H1 (cell line): ENCODE data around the gene SMIM5. TPM values are rescaled to one million over a fixed set of nuclear protein-coding genes. Genes with fewer than 3 reads are reported as not detected.

ENCODE experiments used
- CTCF ChIA-PET: fragments of 300-600 bp; sonication (Branson Sonifier 250); formaldehyde crosslinking; loops from one replicate; lab custom pipeline; 2021; ENCODE audit not compliant: partially characterized antibody; lab: Charles Lee
- POLR2A ChIA-PET: fragments of 300-600 bp; sonication (Branson Sonifier 250); formaldehyde crosslinking; loops from one replicate; lab custom pipeline; 2021; ENCODE audit warnings: inconsistent platforms; ENCODE audit not compliant: partially characterized antibody; lab: Charles Lee
- DNase-seq, 2 experiments: peaks; one replicate each; pipeline versions ENCODE4 v3.0.0 to v3.0.0-alpha.2; 2010 to 2022; ENCODE audit warnings: low spot score in 2 of 2, low read depth in 1 of 2, mixed read lengths in 1 of 2
- FAIRE-seq: peaks from 2 replicates; lab custom pipeline; 2011; peaks lifted over from hg19 to GRCh38; lab: Jason Lieb, UNC
- H2AFZ ChIP-seq: 2 replicates; pipeline ENCODE4 v1.8.1; 2012; ENCODE audit warnings: low read length, inconsistent platforms
- H2AK5ac ChIP-seq: 2 replicates; pipeline ENCODE4 v1.6.1; 2013; ENCODE audit warnings: low read depth, low read length
- H2BK120ac ChIP-seq: replicated peaks from 2 replicates; pipeline ENCODE3; 2013; ENCODE audit warnings: low read depth, low read length, inconsistent platforms
- H2BK12ac ChIP-seq: 2 replicates; pipeline ENCODE4 v1.6.1; 2013; ENCODE audit warnings: low read depth, low read length
- H2BK15ac ChIP-seq: 2 replicates; pipeline ENCODE4 v1.6.1; 2013; ENCODE audit warnings: low read length
- H2BK20ac ChIP-seq: 2 replicates; pipeline ENCODE4 v1.6.1; 2013; ENCODE audit warnings: low read length
- H2BK5ac ChIP-seq: 2 replicates; pipeline ENCODE4 v1.6.1; 2013; ENCODE audit warnings: low read depth, low read length
- H3K14ac ChIP-seq: 2 replicates; pipeline ENCODE4 v1.6.1; 2013; ENCODE audit warnings: inconsistent platforms; ENCODE audit not compliant: insufficient read length
- H3K18ac ChIP-seq: 2 replicates; pipeline ENCODE4 v1.6.1; 2013; ENCODE audit warnings: low read length; ENCODE audit errors: extremely low read depth
- H3K23ac ChIP-seq: 2 replicates; pipeline ENCODE4 v1.6.1; 2013; ENCODE audit warnings: inconsistent platforms; ENCODE audit not compliant: insufficient read length
- H3K23me2 ChIP-seq: 2 replicates; pipeline ENCODE4 v1.6.1; 2013; ENCODE audit warnings: low read depth, low read length
- H3K27ac ChIP-seq: 2 replicates; pipeline ENCODE4 v1.6.1; 2011; ENCODE audit warnings: low read depth, low read length, inconsistent platforms
- H3K27me3 ChIP-seq, 4 experiments: replicated peaks in 1 of 4; 1 replicate in 1 of 4; 2 replicates in 3 of 4; pipeline versions ENCODE4 v1.6.1 to v1.8.1; 2011 to 2013; ENCODE audit warnings: low read length in 3 of 4, mild to moderate bottlenecking in 3 of 4, inconsistent platforms in 2 of 4, mixed read lengths in 2 of 4, moderate library complexity in 1 of 4; ENCODE audit not compliant: control insufficient read depth in 3 of 4, insufficient read depth in 3 of 4; ENCODE audit errors: extremely low read depth in 1 of 4
- H3K36me3 ChIP-seq, 4 experiments: 2 replicates each; pipeline versions ENCODE4 v1.6.1 to v1.8.1; 2011 to 2013; ENCODE audit warnings: mild to moderate bottlenecking in 4 of 4, low read length in 3 of 4, moderate library complexity in 2 of 4, control low read depth in 1 of 4, inconsistent platforms in 1 of 4; ENCODE audit not compliant: insufficient read depth in 4 of 4, control insufficient read depth in 2 of 4
- H3K4ac ChIP-seq: replicated peaks from 2 replicates; pipeline ENCODE3; 2013; ENCODE audit warnings: low read length, low read depth, mixed read lengths, inconsistent platforms; ENCODE audit not compliant: insufficient read length
- H3K4me1 ChIP-seq, 4 experiments: replicated peaks in 1 of 4; 1 replicate in 1 of 4; 2 replicates in 3 of 4; pipeline versions ENCODE4 v1.6.1 to v1.8.1; 2011 to 2013; ENCODE audit warnings: low read length in 3 of 4, inconsistent platforms in 2 of 4, mixed read lengths in 1 of 4; ENCODE audit not compliant: insufficient read depth in 4 of 4, control insufficient read depth in 3 of 4
- H3K4me2 ChIP-seq, 2 experiments: 2 replicates each; pipeline versions ENCODE4 v1.6.1 to v1.8.1; 2011 to 2013; ENCODE audit warnings: low read depth in 2 of 2, low read length in 2 of 2, control low read depth in 1 of 2, inconsistent platforms in 1 of 2, mild to moderate bottlenecking in 1 of 2; ENCODE audit not compliant: insufficient read depth in 1 of 2
- H3K4me3 ChIP-seq, 4 experiments: fragments of 200-600, 300-600 bp in 1 of 4; sonication (generic), shearing (Covaris generic), sonication (Bioruptor Twin) in 1 of 4; 2 replicates each; pipeline versions ENCODE4 v1.5.1 to v1.8.1; 2011 to 2016; ENCODE audit warnings: low read length in 4 of 4, low read depth in 3 of 4, control low read depth in 2 of 4, inconsistent platforms in 2 of 4, mild to moderate bottlenecking in 2 of 4, mixed read lengths in 1 of 4, moderate library complexity in 1 of 4; ENCODE audit not compliant: insufficient read depth in 2 of 4; ENCODE audit errors: extremely low read depth in 1 of 4
- H3K56ac ChIP-seq: replicated peaks from 2 replicates; pipeline ENCODE3; 2013; ENCODE audit warnings: low read depth, mild to moderate bottlenecking, mixed read lengths, low read length, inconsistent platforms; ENCODE audit not compliant: insufficient read length
- H3K79me1 ChIP-seq: 2 replicates; pipeline ENCODE4 v1.6.1; 2013; ENCODE audit warnings: low read depth, low read length, control low read depth
- H3K79me2 ChIP-seq, 2 experiments: 2 replicates each; pipeline versions ENCODE4 v1.6.1 to v1.8.1; 2012 to 2013; ENCODE audit warnings: low read length in 2 of 2, mild to moderate bottlenecking in 2 of 2, inconsistent platforms in 1 of 2; ENCODE audit not compliant: insufficient read depth in 2 of 2, control insufficient read depth in 1 of 2
- H3K9ac ChIP-seq, 4 experiments: replicated peaks in 1 of 4; 1 replicate in 1 of 4; 2 replicates in 3 of 4; pipeline versions ENCODE4 v1.6.1 to v1.8.1; 2011 to 2013; ENCODE audit warnings: low read depth in 3 of 4, low read length in 3 of 4, control low read depth in 2 of 4, mild to moderate bottlenecking in 2 of 4, moderate library complexity in 2 of 4, inconsistent platforms in 1 of 4; ENCODE audit errors: extremely low read depth in 1 of 4
- H3K9me3 ChIP-seq, 2 experiments: 2 replicates each; pipeline versions ENCODE4 v1.6.1 to v1.8.1; 2012 to 2013; ENCODE audit warnings: mild to moderate bottlenecking in 2 of 2, moderate library complexity in 2 of 2, control low read depth in 1 of 2, inconsistent platforms in 1 of 2, low read depth in 1 of 2, low read length in 1 of 2, mixed read lengths in 1 of 2; ENCODE audit not compliant: insufficient read depth in 2 of 2
- H4K20me1 ChIP-seq, 2 experiments: replicated peaks in 1 of 2; 2 replicates each; pipeline versions ENCODE3 to v1.8.1; 2011 to 2013; ENCODE audit warnings: inconsistent platforms in 2 of 2, low read length in 2 of 2, mild to moderate bottlenecking in 1 of 2; ENCODE audit not compliant: insufficient read depth in 2 of 2, control insufficient read depth in 1 of 2
- H4K5ac ChIP-seq: 2 replicates; pipeline ENCODE4 v1.6.1; 2013; ENCODE audit warnings: low read length, low read depth, mixed read lengths, inconsistent platforms; ENCODE audit not compliant: insufficient read length
- H4K8ac ChIP-seq: 2 replicates; pipeline ENCODE4 v1.8.0; 2013; ENCODE audit warnings: mild to moderate bottlenecking, moderate library complexity, low read length, inconsistent platforms; ENCODE audit not compliant: insufficient read depth; ENCODE audit errors: extremely low read depth
- H4K91ac ChIP-seq: replicated peaks from 2 replicates; pipeline ENCODE3; 2013; ENCODE audit warnings: low read length, mixed read lengths, inconsistent platforms; ENCODE audit not compliant: insufficient read length
- HDAC2 ChIP-seq, 2 experiments: fragments of 300-600 bp in 1 of 2; sonication (generic) in 1 of 2; IDR thresholded peaks; 2 replicates each; pipeline ENCODE4 v1.6.1; 2011 to 2012; ENCODE audit warnings: low read depth in 2 of 2, low read length in 2 of 2, mild to moderate bottlenecking in 2 of 2, moderate library complexity in 2 of 2, borderline replicate concordance in 1 of 2, inconsistent platforms in 1 of 2
- NRF1 ChIP-seq: IDR thresholded peaks from 2 replicates; pipeline ENCODE4 v1.6.1; 2011; ENCODE audit warnings: mild to moderate bottlenecking, low read depth, low read length, improper control_type of control experiment
- TAF7 ChIP-seq: optimal IDR thresholded peaks from 2 replicates; pipeline ENCODE3; 2011; ENCODE audit warnings: low read depth, mild to moderate bottlenecking, inconsistent platforms, low read length, moderate library complexity, borderline replicate concordance
- WGBS, 2 experiments: shearing (Covaris generic) in 1 of 2; methylation state at CpG; one replicate each; pipeline versions ENCODE4 v1.1.6 to v1.1.7; 2013 to 2015; ENCODE audit warnings: low lambda C conversion rate in 2 of 2, mixed read lengths in 2 of 2, inconsistent platforms in 1 of 2, low coverage in 1 of 2, missing lambda C conversion rate in 1 of 2; ENCODE audit not compliant: insufficient replicate concordance in 2 of 2, insufficient coverage in 1 of 2, insufficient read length in 1 of 2; ENCODE audit errors: extremely low coverage in 1 of 2, missing lambda C conversion rate in 1 of 2; 5-methylcytosine and 5-hydroxymethylcytosine counted together
- polyA plus RNA-seq, 7 experiments: library from polyadenylated mRNA; depleted of rRNA in 3 of 7; stranded (reverse) in 5 of 7; unstranded in 2 of 7; fragments of >200 nt in 5 of 7; fragments of 200-250 nt in 2 of 7; gene quantifications; 1 replicate in 5 of 7; 2 replicates in 1 of 7; 4 replicates in 1 of 7; pipeline versions ENCODE4 v1.2.1 to v1.2.3, GENCODE V29; 2011 to 2013; ENCODE audit warnings: missing spikeins in 2 of 7, mixed read lengths in 2 of 7
- total RNA-seq: library from RNA; stranded (reverse); fragmentation: NEBNext Ultra II Directional; extraction: Animal tissue kit (Norgen Biotek cat#: 25700); gene quantifications from 2 replicates; pipeline ENCODE4 v1.2.1, GENCODE V29; 2021
- TF ChIP-seq, protein P1 (sequence below): IDR thresholded peaks from 2 replicates; pipeline ENCODE4 v1.6.1; 2012; ENCODE audit warnings: inconsistent platforms

SMIM5 gene
- total and polyA plus RNA-seq, 2 of the 8 experiments (the other 6 are each of a cell fraction or from before 2014, with no cell fraction given) = not detected

DNA sequence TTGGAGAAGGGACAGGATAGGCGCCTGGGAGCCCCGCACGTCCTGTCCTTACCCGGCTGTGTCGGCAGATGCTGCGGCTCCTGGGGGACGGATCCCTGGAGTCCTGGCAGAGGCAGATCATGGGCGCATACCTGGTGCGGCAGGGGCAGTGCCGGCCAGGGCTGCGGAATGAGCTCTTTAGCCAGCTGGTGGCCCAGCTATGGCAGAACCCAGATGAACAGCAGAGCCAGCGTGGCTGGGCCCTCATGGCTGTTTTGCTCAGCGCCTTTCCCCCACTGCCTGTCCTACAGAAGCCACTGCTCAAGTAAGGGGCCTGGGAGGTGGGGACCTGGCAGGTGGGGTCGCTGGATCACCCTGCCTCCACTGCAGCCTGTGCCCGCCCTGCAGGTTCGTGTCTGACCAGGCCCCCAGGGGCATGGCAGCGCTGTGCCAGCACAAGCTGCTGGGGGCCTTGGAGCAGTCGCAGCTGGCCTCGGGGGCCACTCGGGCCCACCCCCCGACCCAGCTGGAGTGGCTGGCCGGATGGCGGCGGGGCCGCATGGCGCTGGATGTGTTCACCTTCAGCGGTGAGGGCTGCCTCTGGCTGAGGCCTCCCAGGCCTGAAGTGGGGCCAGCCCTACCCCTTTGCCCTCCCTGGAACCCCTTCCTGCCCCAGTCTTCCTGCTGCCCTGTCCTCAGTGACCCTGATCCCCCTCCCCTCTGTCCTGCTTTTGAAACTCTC, 20.2 kb upstream of the SMIM5 start:
- H3K4me3 ChIP-seq = no peak overlapping the region
- no peak overlapping the region for H4K91ac ChIP-seq
- H3K18ac ChIP-seq = no peak overlapping the region
- H3K27me3 ChIP-seq = no peaks in the 10 kb centered on the region
- no peak for FAIRE-seq
- H4K5ac ChIP-seq = no peak overlapping the region
- H2BK5ac ChIP-seq = no peak overlapping the region
- POLR2A ChIA-PET = interaction anchor here (5.2 kb wide), 1 partner anchor 11 kb away, joined by 19 read pairs; no protein-coding TSS in a partner anchor
- no peak overlapping the region for H3K27ac ChIP-seq
- H3K4me2 ChIP-seq = no peak overlapping the region
- WGBS, 2 experiments = 86% methylated on average over 16 of the region's 27 CpGs; no CpG with 5 or more reads in 1 of the 2 experiments
- no peak overlapping the region for H2AFZ ChIP-seq
- H3K9ac ChIP-seq = no peak overlapping the region
- H2BK12ac ChIP-seq = no peak overlapping the region
- no peak overlapping the region for H3K4ac ChIP-seq
- no peak overlapping the region for H2AK5ac ChIP-seq
- H3K79me2 ChIP-seq = no peaks in the 10 kb centered on the region
- TF ChIP-seq NRF1 (no peak), HDAC2 (IDR thresholded peaks at IDR 0.05; ENCODE audit: borderline replicate concordance in 1 of 2, low read depth in 2 of 2, low read length in 2 of 2) (no peak), TAF7 (no peak)
- TF ChIP-seq, protein P1, sequence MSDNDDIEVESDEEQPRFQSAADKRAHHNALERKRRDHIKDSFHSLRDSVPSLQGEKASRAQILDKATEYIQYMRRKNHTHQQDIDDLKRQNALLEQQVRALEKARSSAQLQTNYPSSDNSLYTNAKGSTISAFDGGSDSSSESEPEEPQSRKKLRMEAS = no peak
- TF ChIP-seq, all 59 proteins: peak for 0
- Histone ChIP-seq H4K8ac (no peak overlapping the region), H3K56ac (no peak overlapping the region), H2BK120ac (no peak overlapping the region), H3K9me3 (no peaks in the 10 kb centered on the region), H2BK15ac (no peak overlapping the region), H3K23ac (no peak overlapping the region), H3K23me2 (no peaks in the 10 kb centered on the region), H3K14ac (no peak overlapping the region), H3K4me1 (no peaks in the 10 kb centered on the region), H3K79me1 (no peaks in the 10 kb centered on the region), H3K36me3 (no peaks in the 10 kb centered on the region), H4K20me1 (no peaks in the 10 kb centered on the region), H2BK20ac (no peak overlapping the region)
- CTCF ChIA-PET = interaction anchor here (1.0 to 59.2 kb wide), 8 partner anchors 7 to 140 kb away, joined by 3 to 2200 read pairs (median 10); partner anchors contain the start of genes RECQL5, SAP30BP and SMIM5
- DNase-seq = no peak
